ENCODE measurements around the gene STAT5B.
"Not testable (repeated sequence)": the region's sequence is repeated elsewhere in the genome, so short reads cannot be mapped to it uniquely, and the experiment has no call there.

Gene STAT5B

DNA sequence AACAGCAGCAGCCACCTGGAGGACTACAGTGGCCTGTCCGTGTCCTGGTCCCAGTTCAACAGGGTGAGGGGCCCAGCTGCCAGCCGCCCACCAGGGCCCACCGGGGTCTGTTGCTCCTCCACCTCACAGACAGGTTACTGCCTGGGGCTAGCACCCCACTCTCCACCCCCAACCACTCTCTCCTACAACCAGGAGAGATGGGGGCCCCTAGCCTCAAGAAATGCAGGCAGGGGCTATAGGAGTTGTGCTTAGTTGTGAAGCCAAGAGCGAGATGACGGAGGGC, 30.1 kb upstream of the STAT5B start:
- no peak for TF ChIP-seq CTCF (IDR thresholded peaks at IDR 0.05; ENCODE audit: low read depth, low read length, missing control alignments)
- DNase-seq (ENCODE audit: low read depth): no peak
- H3K4me3 ChIP-seq (ENCODE audit: low read depth, low read length): no peak overlapping the region
- in situ Hi-C loops (cut with HindIII; ENCODE audit: low sequenced_read_pairs): no loop called here

DNA sequence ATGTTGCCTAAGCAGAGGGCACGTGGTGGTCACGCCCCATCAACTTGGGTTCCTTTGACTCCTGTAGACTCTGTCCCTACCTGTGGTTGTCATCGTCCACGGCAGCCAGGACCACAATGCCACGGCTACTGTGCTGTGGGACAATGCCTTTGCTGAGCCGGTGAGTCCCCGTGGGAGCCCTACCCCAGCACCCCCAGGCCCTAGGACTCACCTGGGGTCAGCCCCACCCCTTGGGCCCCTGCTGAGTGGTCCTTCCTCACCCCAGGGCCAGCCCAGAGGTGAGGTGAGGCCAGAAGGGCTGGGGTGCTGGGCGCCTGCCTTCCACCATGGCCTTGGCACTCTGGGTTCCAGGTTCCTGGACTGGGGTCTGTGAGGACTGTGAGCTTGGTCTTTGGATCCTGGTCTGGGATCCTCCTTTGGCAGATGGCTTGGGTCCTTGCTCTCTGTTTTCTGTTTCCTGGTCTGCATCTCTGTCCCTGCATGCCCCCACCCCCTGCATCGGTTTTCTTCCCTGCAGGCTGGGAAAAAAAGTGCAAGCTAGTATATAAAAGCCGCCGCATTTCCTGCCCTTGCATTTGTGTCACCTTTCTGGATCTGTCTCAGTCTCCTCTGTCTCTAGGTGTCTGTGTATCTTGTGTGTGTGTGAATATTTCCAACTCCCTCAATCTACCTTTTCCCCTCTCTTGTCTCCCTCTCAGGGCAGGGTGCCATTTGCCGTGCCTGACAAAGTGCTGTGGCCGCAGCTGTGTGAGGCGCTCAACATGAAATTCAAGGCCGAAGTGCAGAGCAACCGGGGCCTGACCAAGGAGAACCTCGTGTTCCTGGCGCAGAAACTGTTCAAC, 29.6 kb upstream of the STAT5B start:
- H3K4me3 ChIP-seq (ENCODE audit: low read depth, low read length): no peak overlapping the region

GRCh38 chr17:42305031-42305330, 28.8 kb upstream of the STAT5B start:
- in situ Hi-C loops (cut with HindIII; ENCODE audit: low sequenced_read_pairs); H3K4me3 ChIP-seq (ENCODE audit: low read depth, low read length); DNase-seq (ENCODE audit: low read depth): not testable (repeated sequence)

More for the DNA sequence above, 29.6 kb upstream of the STAT5B start:
- no peak for DNase-seq (ENCODE audit: low read depth)
- no peak for TF ChIP-seq CTCF (IDR thresholded peaks at IDR 0.05; ENCODE audit: low read depth, low read length, missing control alignments)
- in situ Hi-C loops (cut with HindIII; ENCODE audit: low sequenced_read_pairs): no loop called here

DNA sequence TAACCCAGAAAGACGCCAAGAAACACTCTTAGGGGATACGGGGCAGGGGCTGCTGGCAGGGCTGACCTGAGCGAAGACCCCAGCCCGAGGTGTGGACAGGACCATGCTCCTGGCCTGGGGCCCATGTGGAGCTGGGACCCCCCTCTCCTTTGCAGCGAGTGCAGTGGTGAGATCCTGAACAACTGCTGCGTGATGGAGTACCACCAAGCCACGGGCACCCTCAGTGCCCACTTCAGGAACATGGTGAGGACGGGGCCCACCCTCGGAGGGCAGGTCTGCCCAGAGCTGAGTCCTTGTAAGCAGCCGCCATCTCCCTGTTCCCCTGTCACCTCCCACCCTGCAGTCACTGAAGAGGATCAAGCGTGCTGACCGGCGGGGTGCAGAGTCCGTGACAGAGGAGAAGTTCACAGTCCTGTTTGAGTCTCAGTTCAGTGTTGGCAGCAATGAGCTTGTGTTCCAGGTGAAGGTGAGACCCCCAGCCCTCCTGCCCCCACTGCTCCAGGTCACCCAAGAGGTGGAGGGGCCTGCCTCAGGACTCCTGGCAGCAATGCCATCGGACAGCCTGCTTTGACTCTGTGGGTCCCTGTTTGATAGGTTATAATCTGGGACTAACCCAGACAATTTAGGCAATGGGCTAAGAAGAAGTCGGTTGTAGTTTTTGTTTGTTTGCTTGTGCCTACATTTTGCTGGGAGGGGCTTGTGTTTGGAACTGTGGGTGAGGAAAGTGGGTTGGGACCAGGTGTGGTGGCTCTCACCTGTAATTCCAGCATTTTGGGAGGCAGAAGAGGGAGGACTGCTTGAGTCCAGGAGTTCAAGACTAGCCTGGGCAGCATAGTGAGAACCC, 28.2 kb upstream of the STAT5B start:
- no peak overlapping the region for H3K4me3 ChIP-seq (ENCODE audit: low read depth, low read length)
- in situ Hi-C loops (cut with HindIII; ENCODE audit: low sequenced_read_pairs): no loop called here
- DNase-seq (ENCODE audit: low read depth): no peak
- TF ChIP-seq CTCF (IDR thresholded peaks at IDR 0.05; ENCODE audit: low read depth, low read length, missing control alignments): no peak

DNA sequence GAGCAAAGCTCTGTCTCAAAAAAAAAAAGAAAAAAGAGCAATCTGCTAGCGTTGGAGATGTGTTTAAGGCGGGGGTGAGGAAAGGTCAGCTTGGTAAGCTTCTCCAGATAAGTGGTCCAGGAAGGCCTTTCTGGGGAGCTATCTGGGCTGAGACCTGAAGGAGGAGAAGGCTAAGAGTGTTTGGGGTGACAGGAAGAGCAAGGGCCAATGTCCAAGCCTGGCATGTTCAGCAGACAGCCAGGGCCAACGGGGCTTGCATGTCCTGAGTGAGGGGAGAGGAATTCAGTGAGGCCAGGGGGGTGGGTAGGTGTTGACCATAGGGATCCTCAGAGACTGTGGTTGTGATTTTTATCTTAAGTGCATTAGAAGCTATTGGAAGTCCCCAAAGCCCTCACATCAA, 27.5 kb upstream of the STAT5B start:
- DNase-seq (ENCODE audit: low read depth): no peak
- no peak for TF ChIP-seq CTCF (IDR thresholded peaks at IDR 0.05; ENCODE audit: low read depth, low read length, missing control alignments)
- in situ Hi-C loops (cut with HindIII; ENCODE audit: low sequenced_read_pairs): no loop called here
- H3K4me3 ChIP-seq (ENCODE audit: low read depth, low read length): no peak overlapping the region

- DNase-seq (ENCODE audit: low read depth): no peak
- no peak for TF ChIP-seq CTCF (IDR thresholded peaks at IDR 0.05; ENCODE audit: low read depth, low read length, missing control alignments)
- no peak overlapping the region for H3K4me3 ChIP-seq (ENCODE audit: low read depth, low read length)
- in situ Hi-C loops (cut with HindIII; ENCODE audit: low sequenced_read_pairs): no loop called here
Measured at GRCh38 chr17:42301022-42301421, 24.8 kb upstream of the STAT5B start.

- in situ Hi-C loops (cut with HindIII; ENCODE audit: low sequenced_read_pairs); H3K4me3 ChIP-seq (ENCODE audit: low read depth, low read length); DNase-seq (ENCODE audit: low read depth): not testable (repeated sequence)
Measured at GRCh38 chr17:42299913-42300312, 23.7 kb upstream of the STAT5B start.

DNA sequence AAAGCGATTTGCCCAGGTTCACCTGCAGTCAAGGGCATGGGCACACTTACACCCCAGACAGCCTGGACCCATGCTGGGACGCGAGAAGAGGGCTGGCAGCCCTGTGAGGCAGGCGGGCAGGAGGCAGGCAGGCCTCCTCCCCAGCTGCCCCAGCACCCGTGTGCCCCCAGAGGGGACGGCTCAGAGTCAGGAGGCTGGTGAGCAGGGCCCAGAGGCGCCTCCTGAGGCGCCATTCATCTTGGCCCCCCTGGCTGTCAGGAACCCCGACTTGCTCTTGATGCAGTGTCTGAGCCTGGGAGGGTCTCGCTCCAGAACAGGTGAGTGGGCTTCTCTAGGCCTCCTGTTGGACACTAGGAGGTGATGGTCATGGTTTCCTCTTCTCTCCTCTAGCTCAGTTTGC, 23.2 kb upstream of the STAT5B start:
- in situ Hi-C loops (cut with HindIII; ENCODE audit: low sequenced_read_pairs); DNase-seq (ENCODE audit: low read depth); H3K4me3 ChIP-seq (ENCODE audit: low read depth, low read length): not testable (repeated sequence)

DNA sequence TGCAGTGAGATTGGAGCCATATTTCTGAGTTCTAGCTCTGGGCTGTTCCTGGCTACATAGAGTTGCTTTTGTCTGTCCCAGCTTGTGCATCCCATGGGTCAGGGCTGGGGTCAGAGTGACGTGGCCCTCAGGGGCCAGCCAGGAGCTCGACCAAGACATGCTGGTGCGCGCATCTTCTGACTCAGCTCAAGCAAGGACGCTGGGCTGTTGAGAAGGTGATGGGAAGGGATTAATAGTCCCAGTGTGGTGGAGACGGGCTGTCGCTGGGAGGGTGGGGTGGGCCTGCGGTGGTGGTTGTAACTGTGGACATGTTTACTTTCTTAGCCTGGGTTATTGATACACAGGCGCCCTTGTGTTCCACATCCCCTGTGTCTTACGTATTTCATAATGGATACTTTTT, 21.6 kb upstream of the STAT5B start:
- in situ Hi-C loops (cut with HindIII; ENCODE audit: low sequenced_read_pairs); H3K4me3 ChIP-seq (ENCODE audit: low read depth, low read length); DNase-seq (ENCODE audit: low read depth): not testable (repeated sequence)

All from astrocyte of the cerebellum (primary cell).